OCI-LY1 (cell line): ENCODE measurements around the gene CIZ1.

Experiments used
- H2AFZ ChIP-seq: fragments of 200-600 bp; sonication (generic), shearing (Covaris generic); 2 replicates; pipeline ENCODE4 v1.6.0; 2014; ENCODE audit warnings: antibody characterized with exemption, mild to moderate bottlenecking, low read length
- H3F3A ChIP-seq: fragments of 200-600 bp; sonication (generic), shearing (Covaris generic); 2 replicates; pipeline ENCODE4 v1.6.0; 2014; ENCODE audit warnings: mild to moderate bottlenecking, antibody characterized with exemption, low read length, moderate library complexity; ENCODE audit not compliant: insufficient read depth
- H3K27ac ChIP-seq: fragments of 200-600 bp; sonication (generic); 2 replicates; pipeline ENCODE4 v1.5.1; 2014; ENCODE audit warnings: low read length, mixed run types, mild to moderate bottlenecking, low read depth; ENCODE audit not compliant: poor library complexity, severe bottlenecking
- H3K27me3 ChIP-seq: fragments of 200-600 bp; sonication (generic); 2 replicates; pipeline ENCODE4 v1.6.0; 2014; ENCODE audit warnings: antibody characterized with exemption, mild to moderate bottlenecking, low read length, moderate library complexity; ENCODE audit not compliant: insufficient read depth
- H3K36me3 ChIP-seq: fragments of 200-600 bp; sonication (generic); 2 replicates; pipeline ENCODE4 v1.6.1; 2014; ENCODE audit warnings: mild to moderate bottlenecking, antibody characterized with exemption, low read length, moderate library complexity, mixed read lengths; ENCODE audit not compliant: insufficient read depth
- H3K4me1 ChIP-seq: fragments of 200-600 bp; sonication (generic); 2 replicates; pipeline ENCODE4 v1.5.1; 2014; ENCODE audit warnings: mild to moderate bottlenecking, low read length, moderate library complexity; ENCODE audit not compliant: insufficient read depth, severe bottlenecking
- H3K4me2 ChIP-seq: fragments of 200-600 bp; sonication (generic), shearing (Covaris generic); 2 replicates; pipeline ENCODE4 v1.6.1; 2014; ENCODE audit warnings: low read length
- H3K4me3 ChIP-seq: fragments of 200-600 bp; sonication (generic); 2 replicates; pipeline ENCODE4 v1.5.1; 2014; ENCODE audit warnings: low read length, low read depth, mild to moderate bottlenecking, mixed read lengths; ENCODE audit not compliant: poor library complexity, severe bottlenecking
- H3K79me2 ChIP-seq: fragments of 200-600 bp; shearing (Covaris generic); 2 replicates; pipeline ENCODE4 v1.6.1; 2016; ENCODE audit warnings: mixed run types, low read length, mixed read lengths; ENCODE audit not compliant: insufficient read depth
- H3K9ac ChIP-seq: fragments of 200-600 bp; sonication (generic), shearing (Covaris generic); 2 replicates; pipeline ENCODE4 v1.6.1; 2014; ENCODE audit warnings: mild to moderate bottlenecking, low read length, mixed read lengths
- H3K9me2 ChIP-seq: fragments of 200-600 bp; sonication (generic), shearing (Covaris generic); 2 replicates; pipeline ENCODE4 v1.6.1; 2014; ENCODE audit warnings: low read depth, mild to moderate bottlenecking, low read length, mixed read lengths
- H3K9me3 ChIP-seq: fragments of 200-600 bp; shearing (Covaris generic); 2 replicates; pipeline ENCODE4 v1.6.1; 2014; ENCODE audit warnings: low read length, mixed read lengths
- H4K20me1 ChIP-seq: fragments of 200-600 bp; sonication (generic), shearing (Covaris generic); 2 replicates; pipeline ENCODE4 v1.6.0; 2016; ENCODE audit warnings: mild to moderate bottlenecking, low read length; ENCODE audit not compliant: insufficient read depth
- EZH2 ChIP-seq: fragments of 200-600 bp; sonication (generic), shearing (Covaris generic); IDR thresholded peaks from 2 replicates; pipeline ENCODE4 v1.8.0; 2017; ENCODE audit warnings: borderline replicate concordance, mixed run types, mild to moderate bottlenecking, antibody characterized with exemption, low read length, moderate library complexity, mixed read lengths
- TF ChIP-seq, protein P1 (sequence below): fragments of 200-600 bp; sonication (generic), shearing (Covaris generic); IDR thresholded peaks from 2 replicates; pipeline ENCODE4 v1.5.1; 2017; ENCODE audit warnings: mild to moderate bottlenecking, antibody characterized with exemption, low read length, moderate library complexity, mixed read lengths

CIZ1 gene

GRCh38 chr9:128127990-128128835 lies 63.2 kb downstream of the CIZ1 start:
- no peaks in the 10 kb centered on the region for H3K9me2 ChIP-seq
- peak overlapping the region; percentile 88 for H3K9ac ChIP-seq
- H3K4me1 ChIP-seq, result peaks cover 26% of the 10 kb centered on the region
- peak overlapping the region; percentile 92 for H3K4me3 ChIP-seq
- peak overlapping the region; percentile 94 for H3K4me2 ChIP-seq
- no peaks in the 10 kb centered on the region for H3K9me3 ChIP-seq
- H4K20me1 ChIP-seq, result no peaks in the 10 kb centered on the region
- TF ChIP-seq, protein P1, sequence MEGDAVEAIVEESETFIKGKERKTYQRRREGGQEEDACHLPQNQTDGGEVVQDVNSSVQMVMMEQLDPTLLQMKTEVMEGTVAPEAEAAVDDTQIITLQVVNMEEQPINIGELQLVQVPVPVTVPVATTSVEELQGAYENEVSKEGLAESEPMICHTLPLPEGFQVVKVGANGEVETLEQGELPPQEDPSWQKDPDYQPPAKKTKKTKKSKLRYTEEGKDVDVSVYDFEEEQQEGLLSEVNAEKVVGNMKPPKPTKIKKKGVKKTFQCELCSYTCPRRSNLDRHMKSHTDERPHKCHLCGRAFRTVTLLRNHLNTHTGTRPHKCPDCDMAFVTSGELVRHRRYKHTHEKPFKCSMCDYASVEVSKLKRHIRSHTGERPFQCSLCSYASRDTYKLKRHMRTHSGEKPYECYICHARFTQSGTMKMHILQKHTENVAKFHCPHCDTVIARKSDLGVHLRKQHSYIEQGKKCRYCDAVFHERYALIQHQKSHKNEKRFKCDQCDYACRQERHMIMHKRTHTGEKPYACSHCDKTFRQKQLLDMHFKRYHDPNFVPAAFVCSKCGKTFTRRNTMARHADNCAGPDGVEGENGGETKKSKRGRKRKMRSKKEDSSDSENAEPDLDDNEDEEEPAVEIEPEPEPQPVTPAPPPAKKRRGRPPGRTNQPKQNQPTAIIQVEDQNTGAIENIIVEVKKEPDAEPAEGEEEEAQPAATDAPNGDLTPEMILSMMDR, result no peak
- TF ChIP-seq EZH2, result no peak
- H3K27ac ChIP-seq, result peak overlapping the region; percentile 88
- H3K27me3 ChIP-seq, result no peaks in the 10 kb centered on the region
- H3K36me3 ChIP-seq, result peaks cover 14% of the 10 kb centered on the region
- H3F3A ChIP-seq, result no peaks in the 10 kb centered on the region
- H3K79me2 ChIP-seq, result peaks cover 10% of the 10 kb centered on the region
- no peak overlapping the region for H2AFZ ChIP-seq

GRCh38 chr9:128127568-128127989 lies 63.8 kb downstream of the CIZ1 start, which contains the start of gene PTGES2:
Gene PTGES2, minus strand, starts transcription at chr9:128127729. Its CDS starts 12 bp downstream, at chr9:128127717.
- Histone ChIP-seq H4K20me1 (no peaks in the 10 kb centered on the region), H3K4me1 (peaks cover 26% of the 10 kb centered on the region), H3K79me2 (peaks cover 10% of the 10 kb centered on the region), H3K9me3 (no peaks in the 10 kb centered on the region), H3K9me2 (no peaks in the 10 kb centered on the region), H3K27ac (peak within 1 kb of the TSS; percentile 88), H3K36me3 (peaks cover 19% of the 10 kb centered on the region), H2AFZ (no peak within 1 kb of the TSS), H3K4me2 (peak within 1 kb of the TSS; percentile 94), H3K27me3 (no peaks in the 10 kb centered on the region), H3F3A (no peaks in the 10 kb centered on the region), H3K4me3 (peak within 1 kb of the TSS; percentile 92), H3K9ac (peak within 1 kb of the TSS; percentile 88)
- TF ChIP-seq EZH2, result no peak
- TF ChIP-seq, protein P1, result no peak

DNA sequence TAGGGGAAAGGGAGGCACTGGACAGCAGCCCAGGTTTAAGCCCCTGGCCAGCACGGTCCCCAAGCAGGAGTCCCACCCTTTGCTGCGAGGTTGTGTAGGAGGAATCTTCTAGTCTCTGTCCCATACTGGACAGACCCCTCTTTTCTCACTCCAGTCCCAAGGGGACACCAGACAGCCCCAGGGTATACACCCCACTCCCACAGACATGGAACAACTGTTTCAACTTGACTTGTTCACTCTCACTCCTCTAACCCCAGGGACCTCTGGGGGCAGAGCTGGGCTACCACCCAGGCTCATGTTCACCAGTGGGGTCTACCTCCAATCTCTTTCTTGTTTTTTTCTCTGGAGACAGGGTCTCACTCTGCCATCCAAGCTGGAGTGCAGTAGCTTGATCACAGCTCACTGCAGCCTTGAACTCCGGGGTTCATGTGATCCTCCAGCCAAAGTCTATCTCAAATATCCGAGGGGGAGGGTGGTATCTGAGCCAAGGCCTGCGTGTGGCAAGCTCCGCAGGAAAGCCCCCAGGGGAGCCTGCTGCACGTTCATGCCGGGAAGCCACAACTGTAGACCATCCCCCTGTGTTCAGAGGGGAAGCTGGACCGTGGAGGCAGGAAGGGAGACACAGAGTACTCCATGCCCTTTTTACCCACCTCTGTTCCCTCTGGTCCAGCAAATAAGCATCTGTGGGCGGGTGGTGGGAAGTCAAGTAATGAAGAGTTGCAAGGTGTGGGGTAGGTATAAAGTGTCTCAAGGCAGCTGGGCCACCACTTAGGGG lies 65.6 kb downstream of the CIZ1 start:
- no peaks in the 10 kb centered on the region for H4K20me1 ChIP-seq
- H3F3A ChIP-seq, result no peaks in the 10 kb centered on the region
- TF ChIP-seq EZH2, result no peak
- TF ChIP-seq, protein P1, result no peak
- peaks cover 26% of the 10 kb centered on the region for H3K4me1 ChIP-seq
- H3K9ac ChIP-seq, result peak overlapping the region; percentile 88; the same call in 1 of the 2 replicates
- peaks cover 35% of the 10 kb centered on the region for H3K36me3 ChIP-seq
- H3K27ac ChIP-seq, result peak overlapping the region; percentile 42
- no peaks in the 10 kb centered on the region for H3K27me3 ChIP-seq
- H3K79me2 ChIP-seq, result peaks cover 10% of the 10 kb centered on the region
- H3K9me3 ChIP-seq, result no peaks in the 10 kb centered on the region
- no peaks in the 10 kb centered on the region for H3K9me2 ChIP-seq
- no peak overlapping the region for H2AFZ ChIP-seq
- H3K4me2 ChIP-seq, result peak overlapping the region; percentile 94
- H3K4me3 ChIP-seq, result peak overlapping the region; percentile 92
